Activated CD4-positive, alpha-beta T cell treated with anti-CD3 and anti-CD28 coated beads, Interleukin-2, amount 10 ng/mL, durations not matched to agents 7 days and 5 days (primary cell): ENCODE results near the gene C7. TPM values are rescaled to one million over a fixed set of nuclear protein-coding genes. Genes with fewer than 3 reads are reported as not detected.

Source experiments
- CTCF ChIA-PET: fragments of 350-600 bp; sonication (Branson Sonifier 250); formaldehyde crosslinking; loops from one replicate; lab custom pipeline; 2021; ENCODE audit warnings: antibody characterized with exemption; lab: Charles Lee
- POLR2A ChIA-PET: fragments of 350-600 bp; sonication (Branson Sonifier 250); formaldehyde crosslinking; loops from one replicate; lab custom pipeline; 2021; ENCODE audit warnings: antibody characterized with exemption; lab: Charles Lee
- DNase-seq: peaks from one replicate; pipeline ENCODE4 v3.0.0-alpha.2; 2020
- H3K27ac Mint-ChIP-seq: one replicate; pipeline ENCODE4 v1.8.0; 2021; ENCODE audit warnings: mild to moderate bottlenecking, moderate library complexity, mixed read lengths
- H3K27me3 Mint-ChIP-seq: one replicate; pipeline ENCODE4 v1.8.0; 2021; ENCODE audit warnings: mixed read lengths
- H3K36me3 Mint-ChIP-seq: one replicate; pipeline ENCODE4 v1.8.0; 2021; ENCODE audit warnings: low read depth, mixed read lengths
- H3K4me1 Mint-ChIP-seq: one replicate; pipeline ENCODE4 v1.8.0; 2021; ENCODE audit warnings: mixed read lengths
- H3K4me3 Mint-ChIP-seq: one replicate; pipeline ENCODE4 v1.8.0; 2021; ENCODE audit warnings: mild to moderate bottlenecking, moderate library complexity, mixed read lengths
- H3K9me3 Mint-ChIP-seq: one replicate; pipeline ENCODE4 v1.8.0; 2021; ENCODE audit warnings: mixed read lengths
- total RNA-seq, 2 experiments: library from RNA; stranded (reverse); gene quantifications; one replicate each; pipeline ENCODE4 v1.2.3, GENCODE V29; 2021

C7 gene
- total RNA-seq, 2 experiments from 2014 or later, result not detected

- POLR2A ChIA-PET, result no interaction called here
- Mint-ChIP-seq H3K4me1 (no peaks in the 10 kb centered on the region), H3K36me3 (no peaks in the 10 kb centered on the region), H3K27me3 (no peaks in the 10 kb centered on the region), H3K9me3 (no peaks in the 10 kb centered on the region), H3K27ac (no peak overlapping the region), H3K4me3 (no peak overlapping the region)
- no peak for DNase-seq
- CTCF ChIA-PET, result no interaction called here
These were observed 30.5 kb downstream of the C7 start for GRCh38 chr5:40939753-40940152.

DNA sequence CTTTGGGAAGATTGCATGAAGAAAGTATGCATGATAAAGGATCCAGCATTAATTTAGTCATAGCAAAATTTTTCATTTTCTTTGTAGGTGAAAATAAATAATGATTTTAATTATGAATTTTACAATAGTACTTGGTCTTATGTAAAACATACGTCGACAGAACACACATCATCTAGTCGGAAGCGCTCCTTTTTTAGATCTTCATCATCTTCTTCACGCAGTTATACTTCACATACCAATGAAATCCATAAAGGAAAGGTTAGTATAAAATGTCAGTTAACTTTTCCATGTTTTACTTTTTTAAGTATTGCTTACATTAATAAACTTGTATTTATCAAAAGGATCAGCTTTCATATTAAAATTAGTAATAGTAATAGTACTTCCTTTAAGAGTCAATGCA lies 35.8 kb downstream of the C7 start:
- no peak for DNase-seq
- POLR2A ChIA-PET, result no interaction called here
- Mint-ChIP-seq H3K27ac (no peak overlapping the region), H3K36me3 (no peaks in the 10 kb centered on the region), H3K4me3 (no peak overlapping the region), H3K4me1 (no peaks in the 10 kb centered on the region), H3K27me3 (peaks cover 9% of the 10 kb centered on the region), H3K9me3 (no peaks in the 10 kb centered on the region)
- CTCF ChIA-PET, result no interaction called here

- no peak overlapping the region for H3K27ac Mint-ChIP-seq
- no peak for DNase-seq
- no peak overlapping the region for H3K4me3 Mint-ChIP-seq
- CTCF ChIA-PET, result no interaction called here
- no peaks in the 10 kb centered on the region for H3K36me3 Mint-ChIP-seq
- H3K9me3 Mint-ChIP-seq, result no peaks in the 10 kb centered on the region
- POLR2A ChIA-PET, result no interaction called here
- no peaks in the 10 kb centered on the region for H3K27me3 Mint-ChIP-seq
- H3K4me1 Mint-ChIP-seq, result no peaks in the 10 kb centered on the region
These were observed 46.0 kb downstream of the C7 start for GRCh38 chr5:40955313-40955712.

DNA sequence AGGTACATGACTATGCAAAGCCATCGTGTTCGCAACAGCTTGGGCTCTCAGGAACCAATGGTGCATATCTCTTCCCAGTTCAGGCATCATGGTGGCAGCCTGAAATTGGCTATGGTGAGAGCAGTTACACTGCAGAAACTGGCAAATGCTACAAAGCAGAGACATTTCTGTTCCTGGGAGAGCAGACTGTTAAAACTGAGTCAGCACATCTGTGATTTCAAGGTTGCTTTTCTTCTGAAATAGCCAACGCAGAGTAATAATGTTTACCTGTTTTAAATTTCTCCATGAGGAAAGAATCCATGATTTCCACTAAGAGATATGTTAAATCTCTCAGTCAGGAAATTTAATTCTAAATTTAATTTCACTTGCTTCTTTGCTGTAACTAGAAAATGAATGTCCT lies 47.8 kb downstream of the C7 start:
- ChIA-PET POLR2A (no interaction called here), CTCF (no interaction called here)
- H3K36me3 Mint-ChIP-seq, result no peaks in the 10 kb centered on the region
- H3K27ac Mint-ChIP-seq, result no peak overlapping the region
- H3K27me3 Mint-ChIP-seq, result no peaks in the 10 kb centered on the region
- H3K9me3 Mint-ChIP-seq, result no peaks in the 10 kb centered on the region
- no peak for DNase-seq
- no peaks in the 10 kb centered on the region for H3K4me1 Mint-ChIP-seq
- no peak overlapping the region for H3K4me3 Mint-ChIP-seq

DNA sequence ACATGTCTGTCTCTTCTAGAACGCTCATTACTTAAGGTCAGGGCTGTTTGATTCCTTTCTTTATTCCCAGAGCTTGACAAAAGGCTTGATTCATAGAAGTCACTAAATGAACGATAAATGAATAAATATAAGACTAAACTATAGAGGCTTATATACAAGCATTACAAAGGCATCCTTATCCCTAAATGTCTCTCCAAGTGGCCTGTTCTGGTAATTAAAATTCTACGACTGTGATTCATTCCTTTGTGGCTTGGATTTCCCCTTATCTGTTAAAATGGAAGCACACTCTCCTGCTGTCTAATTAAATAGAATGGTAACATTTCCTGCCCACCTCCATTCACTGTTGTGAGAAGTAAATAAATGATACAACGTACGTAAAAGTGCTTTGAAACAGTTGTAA lies 49.5 kb downstream of the C7 start:
- no peak overlapping the region for H3K27ac Mint-ChIP-seq
- H3K9me3 Mint-ChIP-seq, result no peaks in the 10 kb centered on the region
- POLR2A ChIA-PET, result no interaction called here
- H3K4me1 Mint-ChIP-seq, result no peaks in the 10 kb centered on the region
- no peaks in the 10 kb centered on the region for H3K27me3 Mint-ChIP-seq
- no peak overlapping the region for H3K4me3 Mint-ChIP-seq
- CTCF ChIA-PET, result no interaction called here
- no peak for DNase-seq
- H3K36me3 Mint-ChIP-seq, result no peaks in the 10 kb centered on the region

GRCh38 chr5:40960037-40960436 lies 50.7 kb downstream of the C7 start:
- H3K36me3 Mint-ChIP-seq, result no peaks in the 10 kb centered on the region
- H3K9me3 Mint-ChIP-seq, result no peaks in the 10 kb centered on the region
- DNase-seq, result no peak
- no peaks in the 10 kb centered on the region for H3K27me3 Mint-ChIP-seq
- H3K27ac Mint-ChIP-seq, result no peak overlapping the region
- H3K4me3 Mint-ChIP-seq, result no peak overlapping the region
- CTCF ChIA-PET, result no interaction called here
- no peaks in the 10 kb centered on the region for H3K4me1 Mint-ChIP-seq
- POLR2A ChIA-PET, result no interaction called here

- Mint-ChIP-seq H3K4me1 (no peaks in the 10 kb centered on the region), H3K4me3 (no peak overlapping the region), H3K27me3 (no peaks in the 10 kb centered on the region), H3K36me3 (no peaks in the 10 kb centered on the region), H3K27ac (no peak overlapping the region), H3K9me3 (no peaks in the 10 kb centered on the region)
- DNase-seq, result no peak
- POLR2A ChIA-PET, result no interaction called here
- CTCF ChIA-PET, result no interaction called here
These were observed 53.1 kb downstream of the C7 start for GRCh38 chr5:40962207-40962955.

GRCh38 chr5:40972434-40972833 lies 63.1 kb downstream of the C7 start:
- POLR2A ChIA-PET, result no interaction called here
- Mint-ChIP-seq H3K4me1 (no peaks in the 10 kb centered on the region), H3K9me3 (no peaks in the 10 kb centered on the region), H3K27ac (no peak overlapping the region), H3K36me3 (no peaks in the 10 kb centered on the region), H3K27me3 (peaks cover 6% of the 10 kb centered on the region), H3K4me3 (no peak overlapping the region)
- CTCF ChIA-PET, result no interaction called here
- no peak for DNase-seq

- no peaks in the 10 kb centered on the region for H3K36me3 Mint-ChIP-seq
- peaks cover 6% of the 10 kb centered on the region for H3K27me3 Mint-ChIP-seq
- DNase-seq, result no peak
- CTCF ChIA-PET, result no interaction called here
- H3K4me3 Mint-ChIP-seq, result no peak overlapping the region
- POLR2A ChIA-PET, result no interaction called here
- H3K4me1 Mint-ChIP-seq, result no peaks in the 10 kb centered on the region
- H3K27ac Mint-ChIP-seq, result no peak overlapping the region
- no peaks in the 10 kb centered on the region for H3K9me3 Mint-ChIP-seq
These were observed 64.2 kb downstream of the C7 start for GRCh38 chr5:40973364-40974004.

DNA sequence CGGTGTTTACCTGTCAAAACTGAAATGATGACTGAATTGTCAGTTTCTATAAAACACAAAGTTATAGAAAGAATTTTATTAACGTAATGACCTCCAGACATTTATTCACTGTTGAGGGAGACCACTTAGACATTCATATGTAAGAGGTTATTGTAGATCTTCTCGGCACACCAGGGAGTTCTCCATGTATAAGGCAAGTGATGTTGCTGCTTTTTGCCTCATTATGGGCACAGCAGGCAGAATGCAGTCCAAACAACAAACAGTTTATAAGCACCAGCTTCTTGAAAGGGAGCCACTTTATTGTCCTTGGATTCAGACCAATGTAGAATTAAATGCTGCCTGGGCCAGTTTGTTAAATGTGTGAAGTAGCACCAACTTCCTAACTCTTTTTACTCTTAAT lies 66.7 kb downstream of the C7 start:
- DNase-seq, result no peak
- ChIA-PET CTCF (no interaction called here), POLR2A (no interaction called here)
- Mint-ChIP-seq H3K4me3 (no peak overlapping the region), H3K36me3 (no peaks in the 10 kb centered on the region), H3K9me3 (no peaks in the 10 kb centered on the region), H3K4me1 (no peaks in the 10 kb centered on the region), H3K27me3 (peaks cover 6% of the 10 kb centered on the region), H3K27ac (no peak overlapping the region)

DNA sequence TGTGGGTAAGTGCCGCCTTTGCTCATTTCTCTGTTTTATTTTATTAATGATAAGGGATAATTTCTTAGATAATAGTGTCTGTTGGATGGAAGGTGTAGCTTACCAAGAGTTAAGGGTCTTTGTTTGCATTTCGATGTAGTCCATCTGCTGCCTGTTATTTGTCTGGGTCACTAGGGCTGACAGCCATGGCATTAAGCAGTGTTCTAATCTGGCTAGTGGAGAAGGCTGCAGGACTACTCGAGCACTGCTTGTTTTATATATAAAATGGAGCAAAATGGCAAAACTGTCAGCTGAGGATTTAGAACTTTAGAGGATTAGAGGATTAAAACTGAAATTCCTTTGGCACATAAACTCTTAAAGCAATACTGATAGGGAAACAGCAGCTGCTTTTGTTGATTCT lies 67.5 kb downstream of the C7 start:
- CTCF ChIA-PET, result no interaction called here
- no peaks in the 10 kb centered on the region for H3K36me3 Mint-ChIP-seq
- H3K4me3 Mint-ChIP-seq, result no peak overlapping the region
- POLR2A ChIA-PET, result no interaction called here
- DNase-seq, result no peak
- no peak overlapping the region for H3K27ac Mint-ChIP-seq
- peaks cover 6% of the 10 kb centered on the region for H3K27me3 Mint-ChIP-seq
- no peaks in the 10 kb centered on the region for H3K9me3 Mint-ChIP-seq
- H3K4me1 Mint-ChIP-seq, result no peaks in the 10 kb centered on the region

- no peak for DNase-seq
- no peak overlapping the region for H3K4me3 Mint-ChIP-seq
- ChIA-PET CTCF (interaction anchor here (0.5 to 1.6 kb wide), 2 partner anchors 11 to 1387 kb away, joined by 3 read pairs; no protein-coding TSS in a partner anchor), POLR2A (no interaction called here)
- no peak overlapping the region for H3K27ac Mint-ChIP-seq
- no peaks in the 10 kb centered on the region for H3K27me3 Mint-ChIP-seq
- H3K4me1 Mint-ChIP-seq, result no peaks in the 10 kb centered on the region
- H3K9me3 Mint-ChIP-seq, result no peaks in the 10 kb centered on the region
- no peaks in the 10 kb centered on the region for H3K36me3 Mint-ChIP-seq
These were observed 72.1 kb downstream of the C7 start for GRCh38 chr5:40981420-40981819.

DNA sequence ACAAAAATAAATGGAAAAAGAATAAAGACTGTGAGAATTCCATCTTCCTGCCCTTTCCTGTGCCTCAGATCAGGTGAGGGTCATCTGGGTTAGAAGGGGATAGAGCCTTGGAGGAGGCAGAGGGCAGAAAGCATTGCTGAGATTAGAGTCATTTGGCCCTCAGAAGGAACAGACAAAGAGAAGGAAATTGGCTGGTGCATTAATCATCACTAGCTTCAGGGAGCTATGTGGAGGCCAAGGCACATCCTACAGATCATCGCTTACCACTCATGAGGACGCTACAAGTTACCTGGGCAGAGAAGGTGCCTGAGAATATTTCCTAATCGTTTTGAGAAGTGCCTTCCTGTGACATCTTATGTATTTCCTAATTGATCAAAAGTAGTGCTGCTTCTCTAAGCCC lies 74.5 kb downstream of the C7 start:
- POLR2A ChIA-PET, result no interaction called here
- no peak for DNase-seq
- peaks cover 2% of the 10 kb centered on the region for H3K27me3 Mint-ChIP-seq
- no peak overlapping the region for H3K27ac Mint-ChIP-seq
- no peaks in the 10 kb centered on the region for H3K36me3 Mint-ChIP-seq
- no peaks in the 10 kb centered on the region for H3K9me3 Mint-ChIP-seq
- no peak overlapping the region for H3K4me3 Mint-ChIP-seq
- CTCF ChIA-PET, result no interaction called here
- H3K4me1 Mint-ChIP-seq, result no peaks in the 10 kb centered on the region

DNA sequence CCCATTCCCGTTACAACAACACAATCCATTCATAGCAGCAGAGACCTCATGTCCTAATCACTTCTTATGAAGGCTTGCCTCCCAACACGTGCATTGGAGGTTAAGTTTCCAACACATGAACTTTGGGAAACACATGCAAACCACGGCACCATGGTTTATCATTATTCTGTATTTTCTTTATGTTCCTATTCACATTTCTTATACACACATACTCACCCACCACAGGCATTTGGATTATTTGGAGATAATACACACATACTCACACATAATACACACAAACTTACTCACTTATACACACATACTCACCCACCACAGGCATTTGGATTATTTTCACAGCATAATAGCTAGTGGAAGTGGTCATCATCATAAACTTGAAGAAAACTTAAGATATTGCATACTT lies 75.6 kb downstream of the C7 start:
- DNase-seq, result no peak
- H3K36me3 Mint-ChIP-seq, result no peaks in the 10 kb centered on the region
- H3K4me3 Mint-ChIP-seq, result no peak overlapping the region
- ChIA-PET CTCF (no interaction called here), POLR2A (no interaction called here)
- H3K27me3 Mint-ChIP-seq, result peaks cover 2% of the 10 kb centered on the region
- H3K9me3 Mint-ChIP-seq, result no peaks in the 10 kb centered on the region
- H3K4me1 Mint-ChIP-seq, result no peaks in the 10 kb centered on the region
- no peak overlapping the region for H3K27ac Mint-ChIP-seq
